ENCODE results near the gene RNMT. TPM values are rescaled to one million over a fixed set of nuclear protein-coding genes. Genes with fewer than 3 reads are reported as not detected.
A peak's percentile ranks its signal among the peaks of the same experiment; 100 is the strongest.

The RNMT gene
- total and polyA plus RNA-seq, 2 donors from 2014 or later = 16.5 to 32.4 TPM

DNA sequence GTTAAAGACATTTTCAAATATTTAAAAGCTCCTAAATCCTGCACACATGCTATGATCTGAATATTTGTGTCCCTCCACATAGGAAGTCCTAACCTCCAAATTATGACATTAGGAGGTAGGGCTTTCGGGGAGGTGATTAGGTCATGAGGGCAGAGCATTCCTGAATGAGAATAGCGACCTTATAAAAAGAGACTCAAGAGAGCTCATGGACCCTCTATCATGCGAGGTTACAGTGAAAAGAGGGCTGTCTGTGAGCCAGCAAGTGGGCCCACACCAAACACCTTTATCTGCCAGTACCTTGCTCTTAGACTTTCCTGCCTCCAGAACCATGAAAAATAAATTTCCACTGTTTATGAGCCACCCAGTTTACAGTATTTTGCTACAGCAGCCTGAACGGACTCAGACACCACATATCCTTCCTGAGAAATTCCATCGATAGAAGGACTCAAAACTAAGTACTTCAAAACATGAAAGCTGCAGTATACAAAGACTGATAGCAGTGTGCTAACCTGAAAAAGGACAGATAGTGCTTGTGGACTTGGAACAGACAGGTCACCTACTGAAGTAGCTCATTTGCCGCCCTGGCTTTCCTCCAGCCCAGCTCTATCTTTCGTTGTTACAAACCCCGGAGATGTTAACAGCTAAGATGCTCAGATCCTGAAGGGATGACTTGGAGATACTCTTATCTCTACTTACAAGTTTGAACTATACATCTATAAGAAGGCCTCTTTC lies 13.9 kb upstream of the RNMT start:
- TF ChIP-seq, protein P1, sequence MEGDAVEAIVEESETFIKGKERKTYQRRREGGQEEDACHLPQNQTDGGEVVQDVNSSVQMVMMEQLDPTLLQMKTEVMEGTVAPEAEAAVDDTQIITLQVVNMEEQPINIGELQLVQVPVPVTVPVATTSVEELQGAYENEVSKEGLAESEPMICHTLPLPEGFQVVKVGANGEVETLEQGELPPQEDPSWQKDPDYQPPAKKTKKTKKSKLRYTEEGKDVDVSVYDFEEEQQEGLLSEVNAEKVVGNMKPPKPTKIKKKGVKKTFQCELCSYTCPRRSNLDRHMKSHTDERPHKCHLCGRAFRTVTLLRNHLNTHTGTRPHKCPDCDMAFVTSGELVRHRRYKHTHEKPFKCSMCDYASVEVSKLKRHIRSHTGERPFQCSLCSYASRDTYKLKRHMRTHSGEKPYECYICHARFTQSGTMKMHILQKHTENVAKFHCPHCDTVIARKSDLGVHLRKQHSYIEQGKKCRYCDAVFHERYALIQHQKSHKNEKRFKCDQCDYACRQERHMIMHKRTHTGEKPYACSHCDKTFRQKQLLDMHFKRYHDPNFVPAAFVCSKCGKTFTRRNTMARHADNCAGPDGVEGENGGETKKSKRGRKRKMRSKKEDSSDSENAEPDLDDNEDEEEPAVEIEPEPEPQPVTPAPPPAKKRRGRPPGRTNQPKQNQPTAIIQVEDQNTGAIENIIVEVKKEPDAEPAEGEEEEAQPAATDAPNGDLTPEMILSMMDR (IDR thresholded peaks at IDR 0.05; ENCODE audit: borderline replicate concordance, extremely low read depth, insufficient read depth) = no peak
- H3K9me3 ChIP-seq (ENCODE audit: control insufficient read depth in 2 of 3, insufficient read depth in 1 of 3, low read length in 3 of 3) = no peaks in the 10 kb centered on the region
- H3K36me3 ChIP-seq (ENCODE audit: control insufficient read depth in 2 of 3, insufficient read depth in 3 of 3, low read length in 3 of 3) = no peaks in the 10 kb centered on the region
- H3K4me1 ChIP-seq (ENCODE audit: control insufficient read depth in 2 of 3, insufficient read depth in 2 of 3, low read depth in 1 of 3, low read length in 3 of 3) = no peaks in the 10 kb centered on the region
- intact Hi-C loops (cut with DNase I) = no loop called here
- DNase-seq (no peak), FAIRE-seq (no peak)
- H3K9ac ChIP-seq (ENCODE audit: low read length in 3 of 3) = no peak overlapping the region
- no peaks in the 10 kb centered on the region for H3K27me3 ChIP-seq (ENCODE audit: control insufficient read depth, insufficient read depth, low read length)
- H3K27ac ChIP-seq (ENCODE audit: low read depth in 2 of 2, low read length in 2 of 2) = no peak overlapping the region
- H3K4me3 ChIP-seq (ENCODE audit: low read length in 3 of 3) = no peak overlapping the region

DNA sequence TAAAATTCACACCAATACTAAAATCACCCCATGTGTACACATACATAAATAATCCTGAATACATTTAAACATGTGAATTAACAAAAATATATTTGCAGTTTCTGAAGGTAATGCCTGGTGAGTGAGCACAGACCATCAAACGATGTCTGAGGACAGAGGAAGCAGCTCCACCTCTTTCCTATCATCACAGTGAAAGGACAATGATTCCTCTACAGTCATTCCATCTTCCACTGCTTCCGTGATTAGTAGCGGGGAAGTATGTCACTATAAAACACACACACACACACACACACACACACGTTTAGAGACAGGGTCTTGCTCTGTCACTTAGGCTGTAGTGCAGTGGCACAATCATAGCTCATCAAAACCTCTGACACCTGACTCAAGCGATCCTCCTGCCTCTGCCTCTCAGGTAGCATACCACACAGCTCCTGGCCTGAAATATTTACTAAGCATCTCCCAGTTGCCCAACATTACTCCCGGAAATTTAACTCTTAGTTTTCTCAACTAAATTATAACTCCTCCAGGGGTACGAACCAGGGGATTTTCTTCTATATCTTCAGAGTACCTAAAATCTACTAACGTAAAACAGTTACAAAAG lies 12.9 kb upstream of the RNMT start:
- H3K9me3 ChIP-seq (ENCODE audit: control insufficient read depth in 2 of 3, insufficient read depth in 1 of 3, low read length in 3 of 3) = peaks cover 0 to 3% (median 0%) of the 10 kb centered on the region in 3 donors
- H3K27me3 ChIP-seq (ENCODE audit: control insufficient read depth, insufficient read depth, low read length) = no peaks in the 10 kb centered on the region
- TF ChIP-seq, protein P1 (IDR thresholded peaks at IDR 0.05; ENCODE audit: borderline replicate concordance, extremely low read depth, insufficient read depth) = no peak
- no peak overlapping the region for H3K9ac ChIP-seq (ENCODE audit: low read length in 3 of 3)
- DNase-seq (no peak), FAIRE-seq (no peak)
- no peak overlapping the region for H3K27ac ChIP-seq (ENCODE audit: low read depth in 2 of 2, low read length in 2 of 2)
- intact Hi-C loops (cut with DNase I) = no loop called here
- no peaks in the 10 kb centered on the region for H3K4me1 ChIP-seq (ENCODE audit: control insufficient read depth in 2 of 3, insufficient read depth in 2 of 3, low read depth in 1 of 3, low read length in 3 of 3)
- H3K36me3 ChIP-seq (ENCODE audit: control insufficient read depth in 2 of 3, insufficient read depth in 3 of 3, low read length in 3 of 3) = no peaks in the 10 kb centered on the region
- no peak overlapping the region for H3K4me3 ChIP-seq (ENCODE audit: low read length in 3 of 3)

DNA sequence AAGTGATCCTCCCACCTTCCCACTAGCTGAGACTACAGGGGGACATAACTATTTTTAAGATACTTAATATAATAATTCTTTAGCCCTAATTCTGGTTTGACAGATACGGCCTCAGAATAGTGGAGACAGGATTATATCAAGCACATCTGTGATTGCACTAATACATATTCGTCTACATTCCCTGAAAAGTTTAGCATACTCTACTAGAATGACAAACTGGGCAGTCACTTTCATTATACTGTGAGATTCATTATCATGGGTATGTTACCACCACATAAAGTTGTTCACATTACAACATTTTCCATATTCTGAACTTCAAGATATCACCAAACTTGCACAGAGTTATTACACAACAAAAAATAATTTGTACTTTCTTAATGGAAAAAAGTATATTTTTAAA lies 11.1 kb upstream of the RNMT start:
- DNase-seq (no peak), FAIRE-seq (peak; percentile 8)
- no peaks in the 10 kb centered on the region for H3K27me3 ChIP-seq (ENCODE audit: control insufficient read depth, insufficient read depth, low read length)
- peaks cover 0 to 3% (median 0%) of the 10 kb centered on the region in 3 donors for H3K9me3 ChIP-seq (ENCODE audit: control insufficient read depth in 2 of 3, insufficient read depth in 1 of 3, low read length in 3 of 3)
- H3K9ac ChIP-seq (ENCODE audit: low read length in 3 of 3) = no peak overlapping the region
- TF ChIP-seq, protein P1 (IDR thresholded peaks at IDR 0.05; ENCODE audit: borderline replicate concordance, extremely low read depth, insufficient read depth) = no peak
- no peak overlapping the region for H3K27ac ChIP-seq (ENCODE audit: low read depth in 2 of 2, low read length in 2 of 2)
- H3K4me3 ChIP-seq (ENCODE audit: low read length in 3 of 3) = no peak overlapping the region
- no peaks in the 10 kb centered on the region for H3K4me1 ChIP-seq (ENCODE audit: control insufficient read depth in 2 of 3, insufficient read depth in 2 of 3, low read depth in 1 of 3, low read length in 3 of 3)
- no peaks in the 10 kb centered on the region for H3K36me3 ChIP-seq (ENCODE audit: control insufficient read depth in 2 of 3, insufficient read depth in 3 of 3, low read length in 3 of 3)
- intact Hi-C loops (cut with DNase I) = no loop called here
